Measurements from ENCODE around the gene HMGCS2.

The HMGCS2 gene

GRCh38 chr1:119768778-119769177 lies at the start of gene HMGCS2:
Gene HMGCS2, minus strand, starts transcription at chr1:119768905. Its CDS starts 61 bp downstream, at chr1:119768844.
- no peak for TF ChIP-seq CTCF (conservative IDR thresholded peaks at IDR 0.05; ENCODE audit: control insufficient read depth, insufficient read depth, low read depth, low read length)
- no peak within 1 kb of the TSS for H3K4me3 ChIP-seq (ENCODE audit: control insufficient read depth, low read depth, low read length)

GRCh38 chr1:119818181-119818580 lies 49.5 kb upstream of the HMGCS2 start:
- no peak for TF ChIP-seq CTCF (conservative IDR thresholded peaks at IDR 0.05; ENCODE audit: control insufficient read depth, insufficient read depth, low read depth, low read length)
- no peak overlapping the region for H3K4me3 ChIP-seq (ENCODE audit: control insufficient read depth, low read depth, low read length)
- no peak for DNase-seq (ENCODE audit: low read depth)

More at GRCh38 chr1:119768778-119769177, at the start of gene HMGCS2:
- DNase-seq (ENCODE audit: low read depth), result no peak

DNA sequence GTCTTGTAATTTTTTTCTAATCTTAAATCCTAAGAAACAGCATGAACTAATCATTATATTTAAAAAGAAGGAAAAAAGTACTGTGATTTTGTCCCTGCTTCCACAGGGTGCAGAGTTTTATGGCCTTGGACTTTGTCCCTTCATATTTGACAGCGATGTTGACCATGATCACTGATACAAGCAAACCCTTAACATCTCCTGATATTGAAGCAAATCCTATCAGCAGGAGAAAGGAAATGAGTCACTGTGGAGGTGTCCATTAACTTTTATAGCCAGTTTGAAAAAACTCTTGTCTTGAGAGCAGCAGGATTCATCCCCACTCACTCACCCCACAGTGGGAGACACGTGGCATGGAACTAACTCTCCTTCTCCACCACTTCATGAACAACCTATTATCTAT lies 47.7 kb upstream of the HMGCS2 start:
- TF ChIP-seq CTCF (conservative IDR thresholded peaks at IDR 0.05; ENCODE audit: control insufficient read depth, insufficient read depth, low read depth, low read length), result no peak
- peak; percentile 32 for DNase-seq (ENCODE audit: low read depth)
- H3K4me3 ChIP-seq (ENCODE audit: control insufficient read depth, low read depth, low read length), result no peak overlapping the region

DNA sequence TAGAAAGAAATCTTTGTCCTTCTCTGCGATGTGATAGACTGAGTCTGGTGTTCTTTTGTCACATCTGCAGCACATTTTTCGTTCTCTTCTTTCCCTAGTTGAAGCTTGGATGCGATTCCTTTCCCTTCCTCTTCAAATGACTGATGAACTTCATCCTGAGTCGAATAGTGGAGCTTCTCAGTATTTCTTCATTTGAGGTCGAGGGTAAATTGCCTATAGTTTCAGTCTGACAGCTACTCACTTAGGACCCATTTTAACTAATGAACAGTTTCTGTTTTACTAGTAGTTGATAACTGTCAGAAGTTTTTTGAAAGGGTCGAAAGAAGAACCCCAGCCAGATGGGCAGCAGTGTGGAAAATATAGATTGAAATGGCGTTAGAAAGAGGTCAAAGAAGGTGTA lies 47.2 kb upstream of the HMGCS2 start:
- no peak for DNase-seq (ENCODE audit: low read depth)
- H3K4me3 ChIP-seq (ENCODE audit: control insufficient read depth, low read depth, low read length), result no peak overlapping the region
- TF ChIP-seq CTCF (conservative IDR thresholded peaks at IDR 0.05; ENCODE audit: control insufficient read depth, insufficient read depth, low read depth, low read length), result no peak

DNA sequence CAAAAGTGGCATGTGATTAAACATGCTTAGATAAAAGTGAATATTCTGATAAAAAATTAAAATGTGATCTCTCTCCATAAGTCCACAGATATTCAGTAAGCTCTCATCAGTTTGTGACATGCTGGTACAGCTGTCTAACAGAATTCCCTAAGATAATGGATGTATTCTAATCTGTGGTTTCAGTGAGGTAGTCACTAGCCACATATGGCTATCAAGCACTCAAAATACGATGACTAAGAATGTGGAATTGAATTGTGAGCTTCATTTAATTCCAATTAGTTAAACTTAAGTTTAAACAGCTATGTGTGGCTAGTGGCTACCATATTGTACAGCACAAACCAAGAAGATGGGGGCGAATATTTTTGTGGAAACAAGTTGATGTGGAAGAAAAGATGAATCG lies 46.7 kb upstream of the HMGCS2 start:
- TF ChIP-seq CTCF (conservative IDR thresholded peaks at IDR 0.05; ENCODE audit: control insufficient read depth, insufficient read depth, low read depth, low read length), result no peak
- DNase-seq (ENCODE audit: low read depth), result peak; percentile 63
- H3K4me3 ChIP-seq (ENCODE audit: control insufficient read depth, low read depth, low read length), result no peak overlapping the region

GRCh38 chr1:119814288-119814687 lies 45.6 kb upstream of the HMGCS2 start:
- DNase-seq (ENCODE audit: low read depth), result no peak
- no peak overlapping the region for H3K4me3 ChIP-seq (ENCODE audit: control insufficient read depth, low read depth, low read length)
- no peak for TF ChIP-seq CTCF (conservative IDR thresholded peaks at IDR 0.05; ENCODE audit: control insufficient read depth, insufficient read depth, low read depth, low read length)

GRCh38 chr1:119811985-119812557 lies 43.4 kb upstream of the HMGCS2 start:
- TF ChIP-seq CTCF (conservative IDR thresholded peaks at IDR 0.05; ENCODE audit: control insufficient read depth, insufficient read depth, low read depth, low read length), result no peak
- no peak for DNase-seq (ENCODE audit: low read depth)
- no peak overlapping the region for H3K4me3 ChIP-seq (ENCODE audit: control insufficient read depth, low read depth, low read length)
